HAP-1 (cell line): ENCODE results near the gene FAM136A.
"Not testable (repeated sequence)": the region's sequence is repeated elsewhere in the genome, so short reads cannot be mapped to it uniquely, and the experiment has no call there.

Experiments used
- DNase-seq, 2 experiments: peaks; one replicate each; pipeline ENCODE4 v3.0.0-alpha.2; 2016 to 2020; ENCODE audit warnings: low spot score in 2 of 2
- H3K27me3 ChIP-seq: fragments of 250-450 bp; sonication (Bioruptor Pico); 2 replicates; pipeline ENCODE4 v1.5.1; 2020; ENCODE audit warnings: low read depth, mild to moderate bottlenecking, moderate library complexity
- H3K36me3 ChIP-seq: fragments of 250-450 bp; sonication (Bioruptor Pico); replicated peaks from 2 replicates; pipeline ENCODE4 v1.5.1; 2020; ENCODE audit warnings: mild to moderate bottlenecking
- H3K4me1 ChIP-seq: fragments of 250-450 bp; sonication (Bioruptor Pico); 2 replicates; pipeline ENCODE4 v1.5.1; 2020; ENCODE audit warnings: mild to moderate bottlenecking
- H3K4me3 ChIP-seq: fragments of 250-450 bp; sonication (Bioruptor Pico); 2 replicates; pipeline ENCODE4 v1.5.1; 2020; ENCODE audit warnings: mild to moderate bottlenecking, moderate library complexity
- H3K9me3 ChIP-seq: fragments of 250-450 bp; sonication (Bioruptor Pico); 2 replicates; pipeline ENCODE4 v1.5.1; 2020; ENCODE audit warnings: mild to moderate bottlenecking, moderate library complexity
- in situ Hi-C: fragments of 300-500 bp; cut with MboI; formaldehyde crosslinking; loops from 3 replicates; pipeline ENCODE4 v1.14.3; 2020; ENCODE audit warnings: low sequenced_read_pairs, inconsistent platforms, mixed read lengths

Gene FAM136A

DNA sequence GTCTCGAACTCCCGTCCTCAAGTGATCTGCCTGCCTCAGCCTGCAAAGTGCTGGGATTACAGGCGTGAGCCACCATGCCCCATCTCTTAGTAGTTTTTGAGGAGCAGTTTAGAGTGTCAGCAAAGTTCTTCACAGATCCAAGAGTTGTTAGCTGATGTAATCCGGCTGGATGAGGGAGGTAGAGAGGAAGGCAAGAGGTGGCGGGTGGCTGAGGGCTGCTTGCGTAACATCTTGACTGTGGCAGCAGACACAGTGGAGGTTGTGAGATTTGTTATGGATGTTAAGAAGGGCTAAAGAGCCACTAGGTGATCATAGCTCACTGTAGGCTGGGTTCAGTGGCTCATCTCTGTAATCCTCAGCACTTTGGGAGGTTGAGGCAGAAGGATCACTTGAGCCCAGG is 19.5 kb upstream of the FAM136A start:
- DNase-seq = no peak
- Histone ChIP-seq H3K9me3 (no peaks in the 10 kb centered on the region), H3K4me1 (no peaks in the 10 kb centered on the region), H3K36me3 (no peaks in the 10 kb centered on the region), H3K27me3 (no peaks in the 10 kb centered on the region), H3K4me3 (no peak overlapping the region)
- in situ Hi-C loops = loop anchor here (25.0 kb wide), 1 partner anchor 616 kb away; the partner anchor contains the start of gene ATP6V1B1

DNA sequence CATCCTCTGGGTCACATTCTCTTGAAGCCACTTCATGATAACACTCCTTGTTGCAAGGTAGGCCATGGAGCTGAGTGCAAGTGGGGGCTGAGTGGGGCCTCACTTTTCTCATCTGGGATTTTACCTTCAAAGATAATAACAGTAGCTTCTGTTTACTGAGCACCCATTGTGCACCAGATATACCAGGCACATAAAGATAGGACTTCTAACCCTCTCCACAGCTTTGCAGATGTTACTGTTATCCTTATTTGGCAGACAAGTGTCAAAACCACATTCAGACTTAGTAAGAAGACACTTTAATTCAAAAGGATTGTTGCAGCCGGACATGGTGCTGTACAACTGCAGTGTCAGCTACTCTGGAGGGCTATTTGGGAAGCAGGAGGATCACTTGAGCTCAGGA is 12.8 kb upstream of the FAM136A start:
- Histone ChIP-seq H3K36me3 (no peaks in the 10 kb centered on the region), H3K4me3 (no peak overlapping the region), H3K27me3 (no peaks in the 10 kb centered on the region), H3K9me3 (no peaks in the 10 kb centered on the region), H3K4me1 (no peaks in the 10 kb centered on the region)
- DNase-seq = no peak
- in situ Hi-C loops = loop anchor here (25.0 kb wide), 1 partner anchor 623 kb away; the partner anchor contains the start of gene ATP6V1B1

DNA sequence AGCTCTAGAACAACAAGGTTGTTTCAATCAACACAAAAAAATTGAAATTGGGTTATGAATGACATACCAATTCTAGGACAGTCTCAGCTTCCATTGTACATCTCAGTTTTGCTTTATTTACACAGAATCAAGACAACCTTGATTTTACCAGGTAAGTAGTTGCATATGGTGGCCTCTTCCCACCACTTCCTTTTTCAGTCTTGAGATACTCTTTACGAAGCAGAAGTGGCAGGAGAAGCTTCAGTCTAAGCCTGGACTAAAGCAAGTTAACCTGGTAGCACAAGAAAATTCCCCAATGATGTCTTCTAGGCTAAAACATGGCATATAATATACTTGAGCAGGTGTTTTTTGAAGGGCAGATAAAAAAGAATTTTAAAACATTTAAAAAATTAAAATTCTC is 10.7 kb upstream of the FAM136A start:
- Histone ChIP-seq H3K27me3 (no peaks in the 10 kb centered on the region), H3K36me3 (no peaks in the 10 kb centered on the region), H3K4me3 (no peak overlapping the region), H3K4me1 (no peaks in the 10 kb centered on the region), H3K9me3 (no peaks in the 10 kb centered on the region)
- in situ Hi-C loops = loop anchor here (25.0 kb wide), 1 partner anchor 625 kb away; the partner anchor contains the start of gene ATP6V1B1
- DNase-seq = no peak

DNA sequence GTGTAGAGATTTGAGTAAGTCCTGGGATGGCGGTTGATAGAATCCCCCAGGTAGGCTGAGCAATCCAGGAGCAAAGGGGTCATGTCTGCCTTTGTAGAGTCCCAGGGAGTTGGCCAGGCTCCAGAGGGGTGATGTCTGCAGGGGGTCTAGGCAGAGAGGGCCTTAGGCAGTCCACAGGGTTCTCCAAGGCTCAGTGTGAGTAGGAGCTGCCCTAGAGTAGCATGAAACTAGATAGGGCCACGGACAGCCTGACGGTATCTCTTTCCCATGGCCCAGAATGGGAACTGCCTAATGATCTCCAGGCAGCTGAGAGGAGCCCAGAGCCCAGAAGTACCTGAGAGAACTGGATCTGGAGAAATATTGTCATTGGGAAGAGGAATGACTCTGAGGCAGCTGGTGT is 9.0 kb upstream of the FAM136A start:
- no peaks in the 10 kb centered on the region for H3K36me3 ChIP-seq
- no peaks in the 10 kb centered on the region for H3K27me3 ChIP-seq
- no peaks in the 10 kb centered on the region for H3K9me3 ChIP-seq
- no peak overlapping the region for H3K4me3 ChIP-seq
- in situ Hi-C loops = loop anchor here (25.0 kb wide), 1 partner anchor 626 kb away; the partner anchor contains the start of gene ATP6V1B1
- no peak for DNase-seq
- H3K4me1 ChIP-seq = no peaks in the 10 kb centered on the region

DNA sequence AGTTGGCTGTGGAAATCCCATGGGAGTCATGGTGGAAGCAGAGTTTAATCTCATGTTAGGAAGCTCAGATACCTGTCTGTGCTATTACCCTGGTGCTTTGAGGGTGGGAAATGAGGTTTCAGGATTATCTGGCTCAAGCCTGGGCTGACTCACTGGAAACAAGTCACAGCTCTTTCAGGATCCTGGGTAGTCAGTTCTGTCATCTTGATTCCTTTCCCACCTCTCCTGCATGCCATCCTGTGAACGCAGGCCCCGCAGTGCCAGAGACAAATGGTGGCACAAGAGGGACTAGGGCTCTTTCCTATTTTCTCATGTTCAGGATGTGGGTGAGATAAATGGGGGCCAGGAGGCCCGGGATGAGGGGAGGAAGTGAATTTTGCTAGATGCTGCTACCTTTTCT is 3.7 kb upstream of the FAM136A start:
- Histone ChIP-seq H3K4me3 (no peak overlapping the region), H3K4me1 (peaks cover 17% of the 10 kb centered on the region), H3K36me3 (peaks cover 6% of the 10 kb centered on the region), H3K9me3 (peaks cover 3% of the 10 kb centered on the region; the same call in 1 of the 2 replicates), H3K27me3 (no peaks in the 10 kb centered on the region)
- in situ Hi-C loops = loop anchor here (10.0 to 25.0 kb wide), 2 partner anchors 339 to 632 kb away; partner anchors contain the start of gene ATP6V1B1
- no peak for DNase-seq

DNA sequence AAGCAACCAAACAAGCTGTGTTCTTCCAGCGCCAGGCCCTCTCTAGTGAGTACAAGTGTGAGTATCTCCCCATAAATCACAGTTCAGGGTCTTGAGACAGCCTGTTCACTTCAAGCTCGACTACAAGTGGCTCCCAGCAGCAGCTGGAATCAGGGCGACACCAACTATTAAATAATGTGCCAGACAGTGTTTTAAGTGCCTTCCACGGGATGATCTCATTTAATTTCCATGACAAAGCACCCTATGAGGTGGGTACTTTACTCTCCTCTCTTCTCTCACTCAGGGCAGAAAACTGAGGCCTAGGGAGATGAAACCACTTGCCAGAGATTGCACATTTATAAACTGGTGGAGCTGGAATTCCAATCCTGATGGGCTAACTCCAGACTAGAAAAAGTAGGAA is 2.6 kb upstream of the FAM136A start:
- no peak overlapping the region for H3K4me3 ChIP-seq
- H3K36me3 ChIP-seq = peaks cover 16% of the 10 kb centered on the region
- H3K4me1 ChIP-seq = peaks cover 17% of the 10 kb centered on the region
- H3K27me3 ChIP-seq = no peaks in the 10 kb centered on the region
- in situ Hi-C loops = loop anchor here (10.0 to 25.0 kb wide), 2 partner anchors 340 to 633 kb away; partner anchors contain the start of gene ATP6V1B1
- H3K9me3 ChIP-seq = peaks cover 3% of the 10 kb centered on the region; the same call in 1 of the 2 replicates
- peak; percentile 26 to 54 for DNase-seq

DNA sequence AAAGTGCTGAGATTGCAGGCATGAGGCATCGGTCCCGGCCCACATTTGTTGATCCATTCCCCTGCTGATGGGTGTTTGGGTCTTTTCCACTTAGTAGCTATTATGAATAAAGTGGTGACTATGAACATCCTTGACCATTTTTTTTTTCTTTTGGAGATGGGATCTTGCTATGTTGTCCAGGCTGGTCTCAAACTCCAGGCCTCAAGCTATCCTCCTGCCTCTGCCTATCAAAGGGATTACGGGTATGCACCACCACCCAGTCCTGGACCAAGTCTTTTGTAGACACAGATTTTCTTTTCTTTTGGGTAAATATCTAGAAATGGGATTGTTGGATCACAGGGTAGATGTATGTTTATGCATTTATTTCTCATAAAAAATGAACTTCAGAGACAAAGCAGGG is 1.3 kb upstream of the FAM136A start:
- Histone ChIP-seq H3K9me3 (peaks cover 3% of the 10 kb centered on the region; the same call in 1 of the 2 replicates), H3K4me1 (peaks cover 17% of the 10 kb centered on the region), H3K36me3 (peaks cover 29% of the 10 kb centered on the region), H3K4me3 (no peak overlapping the region), H3K27me3 (no peaks in the 10 kb centered on the region)
- in situ Hi-C loops = loop anchor here (10.0 to 25.0 kb wide), 2 partner anchors 342 to 634 kb away; partner anchors contain the start of gene ATP6V1B1
- no peak for DNase-seq

DNA sequence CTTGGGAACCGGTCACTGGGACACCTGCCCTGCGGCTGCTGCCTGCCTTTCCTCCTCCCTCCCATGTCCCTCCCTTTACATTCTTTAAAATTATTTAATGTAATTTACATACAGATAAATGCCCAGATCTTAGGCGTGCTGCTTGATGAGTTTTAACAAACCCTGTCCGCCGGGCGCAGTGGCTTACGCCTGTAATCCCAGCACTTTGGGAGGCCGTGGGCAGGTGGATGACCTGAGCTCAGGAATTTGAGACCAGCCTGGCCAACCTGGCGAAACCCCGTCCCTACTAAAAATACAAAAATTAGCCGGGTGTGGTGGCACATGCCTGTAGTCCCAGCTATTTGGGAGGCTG is 304 bp upstream of the FAM136A start:
- in situ Hi-C loops = loop anchor here (10.0 to 25.0 kb wide), 2 partner anchors 343 to 635 kb away; partner anchors contain the start of gene ATP6V1B1
- H3K27me3 ChIP-seq, DNase-seq: not testable (repeated sequence)

DNA sequence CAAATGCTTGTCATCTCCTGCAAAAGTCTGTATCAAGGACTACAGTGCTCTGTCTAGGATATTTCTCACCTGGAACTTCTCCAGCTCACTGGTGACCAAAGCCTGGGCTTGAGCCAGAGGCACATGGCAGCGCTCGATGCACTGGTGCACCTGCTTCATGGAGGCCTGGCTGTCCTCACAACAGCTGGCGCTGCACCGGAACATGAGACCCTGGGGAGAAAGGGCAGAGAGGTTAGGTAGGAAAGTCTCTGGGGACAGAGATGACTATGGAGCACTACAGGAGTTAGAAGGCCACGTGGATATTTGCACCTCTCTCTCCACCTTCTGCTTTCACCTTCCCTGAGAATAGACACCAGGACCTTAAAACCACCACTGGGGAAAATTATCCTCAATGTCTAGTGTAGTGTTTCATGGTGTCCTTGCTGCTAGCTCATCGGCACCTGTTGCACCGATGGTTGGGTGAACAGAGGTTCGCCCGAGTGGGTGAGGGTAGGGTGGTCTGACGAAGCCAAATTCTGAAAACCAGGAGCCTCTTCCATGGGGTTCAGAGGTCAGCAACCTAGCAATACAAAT is 1.0 kb downstream of the FAM136A start:
- Histone ChIP-seq H3K4me3 (peak overlapping the region; percentile 92), H3K27me3 (no peaks in the 10 kb centered on the region), H3K4me1 (peaks cover 17% of the 10 kb centered on the region), H3K9me3 (peaks cover 3% of the 10 kb centered on the region; the same call in 1 of the 2 replicates), H3K36me3 (peaks cover 33% of the 10 kb centered on the region)
- DNase-seq = no peak
- in situ Hi-C loops = loop anchor here (10.0 to 25.0 kb wide), 2 partner anchors 344 to 636 kb away; partner anchors contain the start of gene ATP6V1B1

More for the DNA sequence above, 304 bp upstream of the FAM136A start:
- H3K4me3 ChIP-seq = peak overlapping the region; percentile 92; the same call in 1 of the 2 replicates
- not testable (repeated sequence) for H3K9me3 ChIP-seq
- H3K4me1 ChIP-seq = peaks cover 17% of the 10 kb centered on the region
- peaks cover 31% of the 10 kb centered on the region for H3K36me3 ChIP-seq

DNA sequence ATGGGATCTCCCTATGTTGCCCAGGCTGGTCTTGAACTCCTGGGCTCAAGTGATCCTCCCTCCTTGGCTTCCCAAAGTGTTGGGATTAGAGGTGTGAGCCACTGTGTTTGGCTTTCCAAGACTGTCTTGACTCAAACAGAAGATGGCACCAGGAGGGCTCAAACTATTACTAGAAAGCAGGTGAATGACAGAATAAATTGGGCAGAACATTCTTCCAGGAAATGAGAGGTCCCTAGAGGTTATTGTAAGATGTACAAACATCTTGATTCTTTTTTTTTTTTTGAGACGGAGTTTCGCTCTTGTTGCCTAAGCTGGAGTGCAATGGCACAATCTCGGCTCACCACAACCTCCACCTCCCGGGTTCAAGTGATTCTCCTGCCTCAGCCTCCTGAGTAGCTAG is 4.0 kb downstream of the FAM136A start:
- not testable (repeated sequence) for H3K27me3 ChIP-seq, DNase-seq, H3K9me3 ChIP-seq, H3K4me3 ChIP-seq, H3K4me1 ChIP-seq
- in situ Hi-C loops = loop anchor here (25.0 kb wide), 1 partner anchor 386 kb away; the partner anchor contains the start of gene MXD1
- peaks cover 33% of the 10 kb centered on the region for H3K36me3 ChIP-seq

DNA sequence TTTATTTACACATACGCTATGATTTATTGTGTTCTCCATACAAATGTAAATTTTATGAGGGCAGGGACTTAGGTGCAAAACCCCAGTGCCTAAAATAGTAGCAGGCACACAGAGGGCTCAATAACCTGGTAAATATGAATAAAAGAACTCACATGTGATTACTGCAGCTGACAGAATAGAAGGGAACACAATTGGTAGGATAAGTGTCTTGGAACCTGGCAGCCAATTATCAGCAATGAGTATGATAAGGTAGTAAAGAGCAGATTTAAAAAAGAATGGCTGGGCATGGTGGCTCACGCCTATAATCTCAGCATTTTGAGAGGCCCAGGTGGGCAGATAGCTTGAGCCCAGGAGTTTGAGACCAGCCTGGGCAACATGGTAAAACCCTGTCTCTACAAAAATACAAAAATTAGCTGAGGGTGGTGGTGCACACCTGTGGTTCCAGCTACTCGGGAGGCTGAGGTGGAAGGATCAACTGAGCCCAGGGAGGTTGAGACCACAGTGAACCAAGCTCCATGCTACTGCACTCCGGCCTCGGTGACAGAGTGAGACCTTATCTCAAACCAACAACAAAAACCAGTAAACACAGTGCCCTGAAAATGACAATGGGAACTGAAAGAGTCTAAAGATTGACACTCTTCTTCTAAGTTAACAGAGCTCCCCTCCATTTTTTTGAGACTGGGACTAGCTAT is 18.2 kb downstream of the FAM136A start:
- Histone ChIP-seq H3K9me3 (no peaks in the 10 kb centered on the region), H3K4me1 (peaks cover 14% of the 10 kb centered on the region), H3K36me3 (peaks cover 85% of the 10 kb centered on the region), H3K27me3 (no peaks in the 10 kb centered on the region), H3K4me3 (no peak overlapping the region)
- DNase-seq = peak; percentile 22 to 86
- in situ Hi-C loops = loop anchor here (25.0 kb wide), 1 partner anchor 371 kb away; the partner anchor contains the start of gene MXD1

DNA sequence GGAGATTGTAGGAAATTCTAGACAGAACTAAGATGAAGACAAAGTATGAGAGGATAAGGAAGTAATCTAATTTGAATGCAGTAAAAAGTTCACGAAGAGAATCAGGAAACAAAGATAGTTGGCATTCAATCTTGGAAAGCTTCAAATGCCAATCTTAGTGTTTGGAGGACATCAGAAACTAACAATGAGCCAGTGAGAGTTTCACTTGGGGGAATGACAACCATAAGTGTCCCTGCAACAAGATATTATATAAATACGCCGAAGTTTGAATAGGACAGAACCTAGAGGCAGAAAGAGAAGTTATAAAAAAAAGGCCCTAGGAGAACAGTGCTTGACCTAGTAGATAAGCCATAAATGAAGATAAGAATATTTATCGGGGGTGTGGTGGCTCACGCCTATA is 19.4 kb downstream of the FAM136A start:
- H3K9me3 ChIP-seq = no peaks in the 10 kb centered on the region
- H3K4me1 ChIP-seq = peaks cover 14% of the 10 kb centered on the region
- in situ Hi-C loops = loop anchor here (25.0 kb wide), 1 partner anchor 370 kb away; the partner anchor contains the start of gene MXD1
- DNase-seq = no peak
- H3K36me3 ChIP-seq = peaks cover 84% of the 10 kb centered on the region
- H3K4me3 ChIP-seq = no peak overlapping the region
- H3K27me3 ChIP-seq = no peaks in the 10 kb centered on the region

DNA sequence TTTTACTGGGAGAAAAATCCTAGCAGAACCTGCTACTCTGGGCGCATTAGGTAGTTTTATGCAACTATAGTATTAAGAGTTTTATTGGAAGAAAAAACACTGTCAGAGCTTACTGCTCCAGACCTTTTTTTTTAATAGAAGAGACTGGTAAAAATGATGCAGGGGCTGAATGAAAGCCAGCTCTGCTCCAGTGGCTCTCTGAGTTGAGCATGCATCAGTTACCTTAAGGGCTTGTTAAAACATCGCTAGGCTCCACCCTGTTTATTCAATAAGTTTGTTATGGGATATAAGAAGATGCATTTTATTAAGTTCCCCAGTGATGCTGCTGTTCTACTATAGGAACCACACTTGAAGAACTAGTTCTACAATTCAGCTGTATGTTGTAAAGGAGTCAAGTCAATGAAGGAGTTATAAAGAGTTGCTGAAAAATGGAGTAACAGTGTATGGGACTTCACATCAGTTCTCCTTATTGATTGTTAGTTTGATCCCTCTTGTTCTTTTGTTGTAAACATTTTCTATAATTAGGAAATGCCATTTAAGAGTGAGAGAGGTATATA is 21.5 kb downstream of the FAM136A start:
- in situ Hi-C loops = loop anchor here (25.0 kb wide), 1 partner anchor 368 kb away; the partner anchor contains the start of gene MXD1
- Histone ChIP-seq H3K4me3 (no peak overlapping the region), H3K36me3 (peaks cover 73% of the 10 kb centered on the region), H3K4me1 (peaks cover 14% of the 10 kb centered on the region), H3K9me3 (no peaks in the 10 kb centered on the region), H3K27me3 (no peaks in the 10 kb centered on the region)
- DNase-seq = no peak
